HFFc6 (cell line): ENCODE measurements around the gene ZNF385C. TPM values are rescaled to one million over a fixed set of nuclear protein-coding genes. Genes with fewer than 3 reads are reported as not detected.
"Not testable (repeated sequence)": the region's sequence is repeated elsewhere in the genome, so short reads cannot be mapped to it uniquely, and the experiment has no call there.

Source experiments
- DNase-seq: peaks from one replicate; pipeline ENCODE4 v3.0.0-alpha.2; 2018
- H3K27ac Mint-ChIP-seq: 2 replicates; pipeline ENCODE4 v1.8.0; 2020; ENCODE audit warnings: mild to moderate bottlenecking, mixed read lengths
- H3K27me3 Mint-ChIP-seq: 2 replicates; pipeline ENCODE4 v1.8.0; 2021; ENCODE audit warnings: mild to moderate bottlenecking, moderate library complexity, mixed read lengths; ENCODE audit not compliant: insufficient read depth
- H3K36me3 Mint-ChIP-seq: 2 replicates; pipeline ENCODE4 v1.8.0; 2021; ENCODE audit warnings: low read depth, mixed read lengths
- H3K4me1 Mint-ChIP-seq: 2 replicates; pipeline ENCODE4 v1.8.0; 2020; ENCODE audit warnings: low read depth, mixed read lengths
- H3K4me3 Mint-ChIP-seq: 2 replicates; pipeline ENCODE4 v1.8.0; 2020; ENCODE audit warnings: mild to moderate bottlenecking, moderate library complexity, mixed read lengths
- H3K9me3 Mint-ChIP-seq: 2 replicates; pipeline ENCODE4 v1.8.0; 2020; ENCODE audit warnings: mild to moderate bottlenecking, mixed read lengths
- CTCF ChIP-seq: fragments of 200-600 bp; sonication (generic); IDR thresholded peaks from 2 replicates; pipeline ENCODE4 v1.5.0; 2021; ENCODE audit warnings: antibody characterized with exemption, mild to moderate bottlenecking
- long read RNA-seq: library from polyadenylated mRNA; unstranded; transcript quantifications from one replicate; pipeline ENCODE4 v2.0.0, GENCODE V29; 2019
- total RNA-seq, 6 experiments: library from RNA; stranded (reverse); fragmentation: NEBNext Ultra II Directional; extraction: Animal tissue kit (Norgen Biotek cat#: 25700); gene quantifications; 2 replicates in 1 of 6; 3 replicates in 5 of 6; pipeline ENCODE4 v1.2.3, GENCODE V29; 2021

Gene ZNF385C, protein sequence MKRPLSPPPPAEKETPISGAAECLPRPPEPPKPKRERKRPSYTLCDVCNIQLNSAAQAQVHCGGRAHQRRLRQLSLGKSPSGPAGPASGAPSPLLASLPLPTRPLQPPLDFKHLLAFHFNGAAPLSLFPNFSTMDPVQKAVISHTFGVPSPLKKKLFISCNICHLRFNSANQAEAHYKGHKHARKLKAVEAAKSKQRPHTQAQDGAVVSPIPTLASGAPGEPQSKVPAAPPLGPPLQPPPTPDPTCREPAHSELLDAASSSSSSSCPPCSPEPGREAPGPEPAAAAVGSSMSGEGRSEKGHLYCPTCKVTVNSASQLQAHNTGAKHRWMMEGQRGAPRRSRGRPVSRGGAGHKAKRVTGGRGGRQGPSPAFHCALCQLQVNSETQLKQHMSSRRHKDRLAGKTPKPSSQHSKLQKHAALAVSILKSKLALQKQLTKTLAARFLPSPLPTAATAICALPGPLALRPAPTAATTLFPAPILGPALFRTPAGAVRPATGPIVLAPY
- not detected for total RNA-seq
- long read RNA-seq, partial matches to known transcripts: 0 of 3 reads
- long read RNA-seq, other reads (novel, unspliced or antisense): 3 of 3 reads

GRCh38 chr17:42097691-42098631 lies at the start of gene ZNF385C:
Gene ZNF385C, minus strand, starts transcription at chr17:42098473. Its CDS starts 35,417 bp downstream, at chr17:42063056.
- TF ChIP-seq CTCF: no peak
- no peaks in the 10 kb centered on the region for H3K36me3 Mint-ChIP-seq
- H3K4me1 Mint-ChIP-seq: no peaks in the 10 kb centered on the region
- no peak within 1 kb of the TSS for H3K4me3 Mint-ChIP-seq
- no peak for DNase-seq
- H3K27ac Mint-ChIP-seq: no peak within 1 kb of the TSS
- no peaks in the 10 kb centered on the region for H3K9me3 Mint-ChIP-seq
- peaks cover 32% of the 10 kb centered on the region for H3K27me3 Mint-ChIP-seq

- TF ChIP-seq CTCF: no peak
Measured at GRCh38 chr17:42146911-42147607, 48.8 kb upstream of the ZNF385C start.

DNA sequence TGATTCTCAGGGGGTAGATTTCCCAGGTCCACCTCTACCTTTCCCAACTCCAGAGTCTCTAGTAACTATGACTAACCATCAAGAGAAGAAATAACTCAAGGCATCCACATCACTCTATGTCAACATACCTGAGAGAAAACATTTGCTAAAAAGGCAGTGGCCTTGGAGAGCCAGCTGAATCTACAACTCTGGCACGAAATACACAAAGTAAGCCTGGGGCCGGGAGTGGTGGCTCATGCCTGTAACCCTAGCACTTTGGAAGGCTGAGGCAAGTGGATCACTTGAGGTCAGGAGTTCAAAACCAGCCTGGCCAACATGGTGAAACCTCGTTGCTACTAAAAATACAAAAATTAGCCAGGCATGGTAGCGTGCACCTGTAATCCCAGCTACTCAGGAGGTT lies 44.9 kb upstream of the ZNF385C start:
- H3K9me3 Mint-ChIP-seq, DNase-seq, H3K36me3 Mint-ChIP-seq, H3K27me3 Mint-ChIP-seq: not testable (repeated sequence)
- H3K4me1 Mint-ChIP-seq: peaks cover 31% of the 10 kb centered on the region
- H3K4me3 Mint-ChIP-seq: peak overlapping the region; percentile 68; the same call in 1 of the 2 replicates
- peak overlapping the region; percentile 90 for H3K27ac Mint-ChIP-seq

More at GRCh38 chr17:42146911-42147607, 48.8 kb upstream of the ZNF385C start:
- Mint-ChIP-seq H3K9me3 (no peaks in the 10 kb centered on the region), H3K27ac (no peak overlapping the region), H3K4me1 (peaks cover 23% of the 10 kb centered on the region), H3K4me3 (no peak overlapping the region), H3K36me3 (peaks cover 13% of the 10 kb centered on the region; the same call in 1 of the 2 replicates), H3K27me3 (peaks cover 4% of the 10 kb centered on the region)
- DNase-seq: no peak

GRCh38 chr17:42142371-42142896 lies 44.2 kb upstream of the ZNF385C start:
- DNase-seq: peak; percentile 88
- Mint-ChIP-seq H3K27me3 (peaks cover 4% of the 10 kb centered on the region), H3K27ac (peak overlapping the region; percentile 90), H3K9me3 (no peaks in the 10 kb centered on the region), H3K36me3 (peaks cover 6% of the 10 kb centered on the region; the same call in 1 of the 2 replicates), H3K4me3 (peak overlapping the region; percentile 68), H3K4me1 (peaks cover 31% of the 10 kb centered on the region)
- no peak for TF ChIP-seq CTCF

GRCh38 chr17:42141382-42141781 lies 43.1 kb upstream of the ZNF385C start:
- no peak for TF ChIP-seq CTCF
- H3K4me3 Mint-ChIP-seq: peak overlapping the region; percentile 68; the same call in 1 of the 2 replicates
- no peak for DNase-seq
- H3K27me3 Mint-ChIP-seq: peaks cover under 1% of the 10 kb centered on the region
- H3K36me3 Mint-ChIP-seq: peaks cover 5% of the 10 kb centered on the region; the same call in 1 of the 2 replicates
- peak overlapping the region; percentile 90 for H3K27ac Mint-ChIP-seq
- H3K4me1 Mint-ChIP-seq: peaks cover 35% of the 10 kb centered on the region
- H3K9me3 Mint-ChIP-seq: no peaks in the 10 kb centered on the region

DNA sequence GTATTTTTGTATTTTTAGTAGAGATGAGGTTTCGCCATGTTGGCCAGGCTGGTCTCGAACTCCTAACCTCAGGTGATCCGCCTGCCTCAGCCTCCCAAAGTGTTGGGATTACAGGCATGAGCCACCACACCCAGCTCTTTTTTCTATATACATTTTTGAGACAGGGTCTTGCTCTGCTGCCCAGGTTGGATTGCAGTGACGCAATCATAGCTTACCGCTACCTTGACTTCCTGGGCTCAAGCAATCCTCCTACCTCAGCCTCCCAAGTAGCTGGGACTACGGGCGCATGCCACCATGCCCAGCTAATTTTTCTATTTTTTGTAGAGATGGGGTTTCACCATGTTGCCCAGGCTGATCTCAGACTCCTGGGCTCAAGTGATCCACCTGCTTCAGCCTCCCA lies 42.4 kb upstream of the ZNF385C start:
- not testable (repeated sequence) for H3K36me3 Mint-ChIP-seq, H3K4me3 Mint-ChIP-seq, H3K9me3 Mint-ChIP-seq, DNase-seq, H3K27me3 Mint-ChIP-seq
- Mint-ChIP-seq H3K27ac (peak overlapping the region; percentile 90; the same call in 1 of the 2 replicates), H3K4me1 (peaks cover 42% of the 10 kb centered on the region)
